WTC11 (cell line): Measurements from ENCODE around the gene PHOSPHO2. TPM values are rescaled to one million over a fixed set of nuclear protein-coding genes. Genes with fewer than 3 reads are reported as not detected.

Experiments used
- ATAC-seq: fragments of 200-7000 bp; cut with Tn5 transposase; 2 replicates; pipeline ENCODE4 v1.10.0; 2021; ENCODE audit warnings: mild to moderate bottlenecking, moderate library complexity
- CTCF ChIA-PET: fragments of 300-600 bp; sonication (Branson Sonifier 250); formaldehyde crosslinking; loops from one replicate; lab custom pipeline; 2021; ENCODE audit warnings: antibody characterized with exemption; lab: Charles Lee
- POLR2A ChIA-PET: fragments of 350-600 bp; sonication (Branson Sonifier 250); formaldehyde crosslinking; loops from one replicate; lab custom pipeline; 2021; ENCODE audit warnings: antibody characterized with exemption; lab: Charles Lee
- DNase-seq: peaks from one replicate; pipeline ENCODE4 v3.0.0; 2021; ENCODE audit warnings: low spot score
- H3K27ac Mint-ChIP-seq: 2 replicates; pipeline ENCODE4 v1.8.0; 2021; ENCODE audit warnings: mixed read lengths
- H3K27me3 Mint-ChIP-seq: 2 replicates; pipeline ENCODE4 v1.8.0; 2021; ENCODE audit warnings: low read depth, mild to moderate bottlenecking, moderate library complexity, mixed read lengths
- H3K36me3 Mint-ChIP-seq: 2 replicates; pipeline ENCODE4 v1.8.0; 2021; ENCODE audit warnings: mixed read lengths
- H3K4me1 Mint-ChIP-seq: 2 replicates; pipeline ENCODE4 v1.8.0; 2022; ENCODE audit warnings: mixed read lengths
- H3K4me3 Mint-ChIP-seq: 2 replicates; pipeline ENCODE4 v1.8.0; 2021; ENCODE audit warnings: mild to moderate bottlenecking, moderate library complexity, mixed read lengths
- H3K9me3 Mint-ChIP-seq: 2 replicates; pipeline ENCODE4 v1.8.0; 2021; ENCODE audit warnings: mixed read lengths
- CBFB ChIP-seq: sonication (generic); formaldehyde crosslinking; IDR thresholded peaks from 2 replicates; pipeline ENCODE4 v1.8.1; 2022; ENCODE audit warnings: mild to moderate bottlenecking, low read depth, missing genetic modification reagents
- CREM ChIP-seq: sonication (generic); formaldehyde crosslinking; IDR thresholded peaks from 2 replicates; pipeline ENCODE4 v1.8.1; 2022; ENCODE audit warnings: mild to moderate bottlenecking, missing genetic modification reagents, moderate library complexity
- FOXJ3 ChIP-seq: sonication (generic); formaldehyde crosslinking; IDR thresholded peaks from 2 replicates; pipeline ENCODE4 v1.9.0; 2021; ENCODE audit warnings: missing genetic modification reagents, mild to moderate bottlenecking, borderline replicate concordance
- FOXK1 ChIP-seq: sonication (generic); formaldehyde crosslinking; IDR thresholded peaks from 2 replicates; pipeline ENCODE4 v1.8.0; 2022; ENCODE audit warnings: mild to moderate bottlenecking, moderate library complexity, missing genetic modification reagents
- HMGA2 ChIP-seq: fragments of 250-450 bp; sonication (Bioruptor Pico); IDR thresholded peaks from 2 replicates; pipeline ENCODE4 v1.4.0; 2021; ENCODE audit warnings: mild to moderate bottlenecking, moderate library complexity
- KAT7 ChIP-seq: sonication (generic); formaldehyde crosslinking; IDR thresholded peaks from 2 replicates; pipeline ENCODE4 v1.8.1; 2023; ENCODE audit warnings: missing genetic modification reagents, mild to moderate bottlenecking, borderline replicate concordance
- NFE2L1 ChIP-seq: sonication (generic); formaldehyde crosslinking; IDR thresholded peaks from 2 replicates; pipeline ENCODE4 v1.8.1; 2023; ENCODE audit warnings: missing genetic modification reagents
- NFYB ChIP-seq: sonication (generic); formaldehyde crosslinking; conservative IDR thresholded peaks from 2 replicates; pipeline ENCODE4 v1.8.0; 2022; ENCODE audit warnings: low read depth, missing genetic modification reagents
- NR2C2 ChIP-seq: sonication (generic); formaldehyde crosslinking; IDR thresholded peaks from 2 replicates; pipeline ENCODE4 v1.8.0; 2022; ENCODE audit warnings: mild to moderate bottlenecking, missing genetic modification reagents
- RELA ChIP-seq: sonication (generic); formaldehyde crosslinking; IDR thresholded peaks from 2 replicates; pipeline ENCODE4 v1.8.1; 2022; ENCODE audit warnings: missing genetic modification reagents, mild to moderate bottlenecking, borderline replicate concordance
- SMAD3 ChIP-seq: sonication (generic); formaldehyde crosslinking; IDR thresholded peaks from 2 replicates; pipeline ENCODE4 v1.8.0; 2022; ENCODE audit warnings: missing genetic modification reagents, mild to moderate bottlenecking, borderline replicate concordance
- SMAD4 ChIP-seq: sonication (generic); formaldehyde crosslinking; IDR thresholded peaks from 2 replicates; pipeline ENCODE4 v1.8.0; 2022; ENCODE audit warnings: mild to moderate bottlenecking, missing genetic modification reagents
- SP1 ChIP-seq: sonication (generic); formaldehyde crosslinking; conservative IDR thresholded peaks from 2 replicates; pipeline ENCODE4 v1.8.1; 2022; ENCODE audit warnings: missing genetic modification reagents
- TEAD1 ChIP-seq: sonication (generic); formaldehyde crosslinking; IDR thresholded peaks from 2 replicates; pipeline ENCODE4 v1.8.0; 2022; ENCODE audit warnings: mild to moderate bottlenecking, missing genetic modification reagents
- TEAD4 ChIP-seq: sonication (generic); formaldehyde crosslinking; IDR thresholded peaks from 2 replicates; pipeline ENCODE4 v1.8.0; 2022; ENCODE audit warnings: mild to moderate bottlenecking, missing genetic modification reagents
- ZNF263 ChIP-seq: sonication (generic); formaldehyde crosslinking; IDR thresholded peaks from 2 replicates; pipeline ENCODE4 v1.8.1; 2022; ENCODE audit warnings: low read depth, mild to moderate bottlenecking, moderate library complexity, missing genetic modification reagents
- total RNA-seq: library from RNA; stranded (reverse); gene quantifications from 3 replicates; pipeline ENCODE4 v1.2.3, GENCODE V29; 2021
- TF ChIP-seq, protein P1 (sequence below): sonication (generic); formaldehyde crosslinking; IDR thresholded peaks from 2 replicates; pipeline ENCODE4 v1.8.1; 2023; ENCODE audit warnings: mild to moderate bottlenecking, missing genetic modification reagents
- TF ChIP-seq, protein P2 (sequence below): sonication (generic); formaldehyde crosslinking; IDR thresholded peaks from 2 replicates; pipeline ENCODE4 v1.8.1; 2022; ENCODE audit warnings: low read depth, mild to moderate bottlenecking, moderate library complexity, missing genetic modification reagents, borderline replicate concordance
- TF ChIP-seq, protein P3 (sequence below): sonication (generic); formaldehyde crosslinking; IDR thresholded peaks from 2 replicates; pipeline ENCODE4 v1.8.0; 2022; ENCODE audit warnings: missing genetic modification reagents
- TF ChIP-seq, protein P4 (sequence below): sonication (generic); formaldehyde crosslinking; IDR thresholded peaks from 2 replicates; pipeline ENCODE4 v1.8.1; 2023; ENCODE audit warnings: mild to moderate bottlenecking, missing genetic modification reagents
- TF ChIP-seq, protein P5 (sequence below): fragments of 250-450 bp; sonication (Bioruptor Pico); IDR thresholded peaks from 2 replicates; pipeline ENCODE4 v1.9.0; 2021; ENCODE audit warnings: moderate library complexity, mild to moderate bottlenecking, inconsistent platforms, borderline replicate concordance
- TF ChIP-seq, protein P6 (sequence below): fragments of 250-450 bp; sonication (Bioruptor Pico); IDR thresholded peaks from 2 replicates; pipeline ENCODE4 v1.9.0; 2021; ENCODE audit warnings: mild to moderate bottlenecking

PHOSPHO2 gene
- total RNA-seq, 1 experiment from 2014 or later = 6.1 TPM

DNA sequence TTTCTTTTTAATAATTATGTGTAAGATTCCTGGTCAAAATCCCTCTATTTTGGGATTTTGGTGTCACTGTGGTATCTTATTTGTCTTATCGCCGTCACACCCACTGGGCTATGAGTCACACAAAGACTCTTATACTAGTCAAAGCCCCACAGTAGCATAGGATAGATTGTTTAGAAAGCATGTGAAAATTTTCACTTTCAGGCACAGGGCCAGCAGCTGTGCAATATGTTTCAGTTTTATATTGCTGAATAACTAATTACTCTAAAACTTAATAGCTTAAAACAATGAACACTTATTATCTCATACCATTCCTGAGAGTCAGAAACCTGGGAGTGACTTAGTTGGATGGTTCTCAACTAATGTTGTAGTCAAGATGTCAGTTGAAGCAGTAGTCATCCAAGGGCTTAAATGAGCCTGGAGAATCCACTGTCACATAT lies 24.0 kb upstream of the PHOSPHO2 start (continued):
- TF ChIP-seq NFYB (CRISPR knock-in tag) (no peak), TEAD1 (CRISPR knock-in tag) (no peak), CREM (no peak), NFE2L1 (CRISPR knock-in tag) (no peak), RELA (no peak), SMAD3 (no peak), HMGA2 (no peak), TEAD4 (CRISPR knock-in tag) (no peak)
- TF ChIP-seq, protein P1, sequence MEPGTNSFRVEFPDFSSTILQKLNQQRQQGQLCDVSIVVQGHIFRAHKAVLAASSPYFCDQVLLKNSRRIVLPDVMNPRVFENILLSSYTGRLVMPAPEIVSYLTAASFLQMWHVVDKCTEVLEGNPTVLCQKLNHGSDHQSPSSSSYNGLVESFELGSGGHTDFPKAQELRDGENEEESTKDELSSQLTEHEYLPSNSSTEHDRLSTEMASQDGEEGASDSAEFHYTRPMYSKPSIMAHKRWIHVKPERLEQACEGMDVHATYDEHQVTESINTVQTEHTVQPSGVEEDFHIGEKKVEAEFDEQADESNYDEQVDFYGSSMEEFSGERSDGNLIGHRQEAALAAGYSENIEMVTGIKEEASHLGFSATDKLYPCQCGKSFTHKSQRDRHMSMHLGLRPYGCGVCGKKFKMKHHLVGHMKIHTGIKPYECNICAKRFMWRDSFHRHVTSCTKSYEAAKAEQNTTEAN = no peak
- TF ChIP-seq, protein P2, sequence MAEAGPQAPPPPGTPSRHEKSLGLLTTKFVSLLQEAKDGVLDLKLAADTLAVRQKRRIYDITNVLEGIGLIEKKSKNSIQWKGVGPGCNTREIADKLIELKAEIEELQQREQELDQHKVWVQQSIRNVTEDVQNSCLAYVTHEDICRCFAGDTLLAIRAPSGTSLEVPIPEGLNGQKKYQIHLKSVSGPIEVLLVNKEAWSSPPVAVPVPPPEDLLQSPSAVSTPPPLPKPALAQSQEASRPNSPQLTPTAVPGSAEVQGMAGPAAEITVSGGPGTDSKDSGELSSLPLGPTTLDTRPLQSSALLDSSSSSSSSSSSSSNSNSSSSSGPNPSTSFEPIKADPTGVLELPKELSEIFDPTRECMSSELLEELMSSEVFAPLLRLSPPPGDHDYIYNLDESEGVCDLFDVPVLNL = no peak
- TF ChIP-seq, protein P3, sequence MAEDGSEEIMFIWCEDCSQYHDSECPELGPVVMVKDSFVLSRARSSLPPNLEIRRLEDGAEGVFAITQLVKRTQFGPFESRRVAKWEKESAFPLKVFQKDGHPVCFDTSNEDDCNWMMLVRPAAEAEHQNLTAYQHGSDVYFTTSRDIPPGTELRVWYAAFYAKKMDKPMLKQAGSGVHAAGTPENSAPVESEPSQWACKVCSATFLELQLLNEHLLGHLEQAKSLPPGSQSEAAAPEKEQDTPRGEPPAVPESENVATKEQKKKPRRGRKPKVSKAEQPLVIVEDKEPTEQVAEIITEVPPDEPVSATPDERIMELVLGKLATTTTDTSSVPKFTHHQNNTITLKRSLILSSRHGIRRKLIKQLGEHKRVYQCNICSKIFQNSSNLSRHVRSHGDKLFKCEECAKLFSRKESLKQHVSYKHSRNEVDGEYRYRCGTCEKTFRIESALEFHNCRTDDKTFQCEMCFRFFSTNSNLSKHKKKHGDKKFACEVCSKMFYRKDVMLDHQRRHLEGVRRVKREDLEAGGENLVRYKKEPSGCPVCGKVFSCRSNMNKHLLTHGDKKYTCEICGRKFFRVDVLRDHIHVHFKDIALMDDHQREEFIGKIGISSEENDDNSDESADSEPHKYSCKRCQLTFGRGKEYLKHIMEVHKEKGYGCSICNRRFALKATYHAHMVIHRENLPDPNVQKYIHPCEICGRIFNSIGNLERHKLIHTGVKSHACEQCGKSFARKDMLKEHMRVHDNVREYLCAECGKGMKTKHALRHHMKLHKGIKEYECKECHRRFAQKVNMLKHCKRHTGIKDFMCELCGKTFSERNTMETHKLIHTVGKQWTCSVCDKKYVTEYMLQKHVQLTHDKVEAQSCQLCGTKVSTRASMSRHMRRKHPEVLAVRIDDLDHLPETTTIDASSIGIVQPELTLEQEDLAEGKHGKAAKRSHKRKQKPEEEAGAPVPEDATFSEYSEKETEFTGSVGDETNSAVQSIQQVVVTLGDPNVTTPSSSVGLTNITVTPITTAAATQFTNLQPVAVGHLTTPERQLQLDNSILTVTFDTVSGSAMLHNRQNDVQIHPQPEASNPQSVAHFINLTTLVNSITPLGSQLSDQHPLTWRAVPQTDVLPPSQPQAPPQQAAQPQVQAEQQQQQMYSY (CRISPR knock-in tag) = no peak

DNA sequence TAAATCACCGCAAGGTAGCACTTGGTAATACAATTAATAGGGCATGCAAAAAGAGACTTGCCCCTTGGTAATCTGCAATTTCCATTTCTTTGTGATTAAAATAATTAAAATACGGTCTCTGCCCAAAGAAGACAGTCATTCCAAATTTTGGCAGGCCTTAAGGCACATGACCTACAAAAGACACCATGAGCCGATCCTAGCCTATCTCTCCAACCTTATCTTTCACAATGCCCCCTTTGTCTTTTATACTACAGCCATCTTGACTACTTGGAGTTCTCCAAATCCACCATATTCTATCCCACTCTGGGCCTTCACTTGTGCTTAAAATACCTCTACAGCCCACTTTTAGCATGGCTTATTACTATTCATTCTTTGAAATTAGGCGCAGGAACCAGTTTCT lies 23.3 kb upstream of the PHOSPHO2 start:
- H3K27ac Mint-ChIP-seq = no peak overlapping the region
- ChIA-PET POLR2A (no interaction called here), CTCF (no interaction called here)
- H3K4me3 Mint-ChIP-seq = no peak overlapping the region
- H3K36me3 Mint-ChIP-seq = no peaks in the 10 kb centered on the region
- TF ChIP-seq ZNF263 (CRISPR knock-in tag) = no peak
- no peak for TF ChIP-seq SMAD4 (CRISPR knock-in tag)
- no peak for TF ChIP-seq SP1 (CRISPR knock-in tag)
- TF ChIP-seq, protein P2 = no peak
- TF ChIP-seq TEAD1 (CRISPR knock-in tag) = no peak
- TF ChIP-seq CBFB (CRISPR knock-in tag) = no peak
- TF ChIP-seq KAT7 (CRISPR knock-in tag) = no peak
- TF ChIP-seq NR2C2 = no peak
- TF ChIP-seq, all 79 proteins: peak for 0
- no peak for DNase-seq
- no peaks in the 10 kb centered on the region; the same call in 1 of the 2 replicates for H3K27me3 Mint-ChIP-seq
- peaks cover 5% of the 10 kb centered on the region for H3K4me1 Mint-ChIP-seq
- ATAC-seq = no peak
- no peaks in the 10 kb centered on the region for H3K9me3 Mint-ChIP-seq

DNA sequence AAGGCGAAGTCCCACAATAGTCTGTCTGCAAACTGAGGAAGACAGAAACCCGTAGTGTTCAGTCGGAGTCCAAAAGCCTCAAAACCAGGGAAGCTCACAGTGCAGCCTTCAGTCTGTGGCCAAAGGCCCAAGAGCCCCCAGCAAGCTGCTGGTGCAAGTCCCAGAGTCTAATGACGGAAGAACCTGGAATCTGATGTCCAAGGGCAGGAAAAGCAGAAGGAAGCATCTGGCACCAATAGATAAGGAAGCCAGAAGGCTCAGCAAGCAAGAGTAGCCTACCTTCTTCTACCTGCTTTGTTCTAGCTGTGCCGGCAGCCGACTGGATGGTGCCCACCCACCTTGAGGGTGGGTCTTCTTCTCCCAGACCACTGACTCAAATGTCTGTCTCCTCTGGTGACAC lies 21.9 kb upstream of the PHOSPHO2 start:
- H3K36me3 Mint-ChIP-seq = no peaks in the 10 kb centered on the region
- H3K4me3 Mint-ChIP-seq = no peak overlapping the region
- no peaks in the 10 kb centered on the region for H3K9me3 Mint-ChIP-seq
- TF ChIP-seq FOXJ3 (no peak), CBFB (CRISPR knock-in tag) (no peak), FOXK1 (CRISPR knock-in tag) (no peak)
- TF ChIP-seq, protein P4, sequence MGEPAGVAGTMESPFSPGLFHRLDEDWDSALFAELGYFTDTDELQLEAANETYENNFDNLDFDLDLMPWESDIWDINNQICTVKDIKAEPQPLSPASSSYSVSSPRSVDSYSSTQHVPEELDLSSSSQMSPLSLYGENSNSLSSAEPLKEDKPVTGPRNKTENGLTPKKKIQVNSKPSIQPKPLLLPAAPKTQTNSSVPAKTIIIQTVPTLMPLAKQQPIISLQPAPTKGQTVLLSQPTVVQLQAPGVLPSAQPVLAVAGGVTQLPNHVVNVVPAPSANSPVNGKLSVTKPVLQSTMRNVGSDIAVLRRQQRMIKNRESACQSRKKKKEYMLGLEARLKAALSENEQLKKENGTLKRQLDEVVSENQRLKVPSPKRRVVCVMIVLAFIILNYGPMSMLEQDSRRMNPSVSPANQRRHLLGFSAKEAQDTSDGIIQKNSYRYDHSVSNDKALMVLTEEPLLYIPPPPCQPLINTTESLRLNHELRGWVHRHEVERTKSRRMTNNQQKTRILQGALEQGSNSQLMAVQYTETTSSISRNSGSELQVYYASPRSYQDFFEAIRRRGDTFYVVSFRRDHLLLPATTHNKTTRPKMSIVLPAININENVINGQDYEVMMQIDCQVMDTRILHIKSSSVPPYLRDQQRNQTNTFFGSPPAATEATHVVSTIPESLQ = no peak
- TF ChIP-seq, protein P5, sequence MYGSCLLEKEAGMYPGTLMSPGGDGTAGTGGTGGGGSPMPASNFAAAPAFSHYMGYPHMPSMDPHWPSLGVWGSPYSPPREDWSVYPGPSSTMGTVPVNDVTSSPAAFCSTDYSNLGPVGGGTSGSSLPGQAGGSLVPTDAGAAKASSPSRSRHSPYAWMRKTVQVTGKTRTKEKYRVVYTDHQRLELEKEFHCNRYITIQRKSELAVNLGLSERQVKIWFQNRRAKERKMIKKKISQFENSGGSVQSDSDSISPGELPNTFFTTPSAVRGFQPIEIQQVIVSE (CRISPR knock-in tag) = no peak
- TF ChIP-seq, protein P6, sequence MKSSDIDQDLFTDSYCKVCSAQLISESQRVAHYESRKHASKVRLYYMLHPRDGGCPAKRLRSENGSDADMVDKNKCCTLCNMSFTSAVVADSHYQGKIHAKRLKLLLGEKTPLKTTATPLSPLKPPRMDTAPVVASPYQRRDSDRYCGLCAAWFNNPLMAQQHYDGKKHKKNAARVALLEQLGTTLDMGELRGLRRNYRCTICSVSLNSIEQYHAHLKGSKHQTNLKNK (CRISPR knock-in tag) = no peak
- ChIA-PET POLR2A (no interaction called here), CTCF (interaction anchor here (1.6 kb wide), 1 partner anchor 118 kb away, joined by 5 read pairs; no protein-coding TSS in a partner anchor)
- no peak for DNase-seq
- no peak overlapping the region for H3K27ac Mint-ChIP-seq
- peaks cover 16% of the 10 kb centered on the region for H3K4me1 Mint-ChIP-seq
- no peak for ATAC-seq
- no peaks in the 10 kb centered on the region; the same call in 1 of the 2 replicates for H3K27me3 Mint-ChIP-seq
